Measurements from ENCODE around the gene AHDC1.
"Not testable (repeated sequence)": the region's sequence is repeated elsewhere in the genome, so short reads cannot be mapped to it uniquely, and the experiment has no call there.

AHDC1 gene

DNA sequence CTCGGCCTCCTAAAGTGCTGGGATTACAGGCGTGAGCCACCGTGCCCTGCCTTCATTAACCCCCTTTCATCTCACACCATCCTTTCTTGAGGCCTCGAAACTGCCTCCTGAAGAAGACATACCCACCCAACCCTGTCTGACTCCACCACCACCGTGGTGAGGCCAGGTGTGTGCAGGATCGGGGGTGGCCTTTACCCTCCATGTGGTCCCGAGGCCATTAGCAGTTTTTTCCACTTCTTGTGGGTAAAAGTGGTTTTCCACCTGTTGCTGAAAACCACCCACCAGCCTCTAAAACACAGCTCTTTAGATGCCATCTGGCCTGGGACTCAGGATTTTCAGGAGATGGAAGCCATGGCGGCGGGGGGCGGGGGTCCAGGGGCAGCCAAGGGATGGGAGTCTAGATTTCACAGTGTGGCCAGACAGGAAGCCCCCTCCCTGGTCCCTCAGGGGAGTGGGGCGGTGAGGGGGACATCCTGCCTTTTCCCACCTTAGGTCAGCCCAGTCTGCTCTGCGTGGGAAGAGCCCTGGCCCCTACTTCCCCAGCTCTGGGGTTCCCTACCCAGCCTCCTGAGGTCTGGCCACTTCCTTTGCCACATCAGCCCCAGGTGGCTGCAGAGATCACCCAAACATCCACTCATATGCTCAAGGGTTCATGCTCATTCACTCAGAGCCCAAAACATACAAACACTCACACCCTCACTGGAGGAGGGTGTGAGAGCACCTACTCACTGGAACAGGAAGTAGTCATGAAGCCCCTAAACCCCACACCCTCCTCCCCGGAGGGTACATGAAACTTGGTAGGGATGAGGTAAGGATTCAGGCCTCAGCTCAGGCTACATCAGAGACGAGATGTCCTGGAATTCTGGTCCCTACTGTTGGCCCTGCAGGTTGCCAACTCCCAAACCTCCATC, 28.7 kb upstream of the AHDC1 start:
- no peak for DNase-seq

DNA sequence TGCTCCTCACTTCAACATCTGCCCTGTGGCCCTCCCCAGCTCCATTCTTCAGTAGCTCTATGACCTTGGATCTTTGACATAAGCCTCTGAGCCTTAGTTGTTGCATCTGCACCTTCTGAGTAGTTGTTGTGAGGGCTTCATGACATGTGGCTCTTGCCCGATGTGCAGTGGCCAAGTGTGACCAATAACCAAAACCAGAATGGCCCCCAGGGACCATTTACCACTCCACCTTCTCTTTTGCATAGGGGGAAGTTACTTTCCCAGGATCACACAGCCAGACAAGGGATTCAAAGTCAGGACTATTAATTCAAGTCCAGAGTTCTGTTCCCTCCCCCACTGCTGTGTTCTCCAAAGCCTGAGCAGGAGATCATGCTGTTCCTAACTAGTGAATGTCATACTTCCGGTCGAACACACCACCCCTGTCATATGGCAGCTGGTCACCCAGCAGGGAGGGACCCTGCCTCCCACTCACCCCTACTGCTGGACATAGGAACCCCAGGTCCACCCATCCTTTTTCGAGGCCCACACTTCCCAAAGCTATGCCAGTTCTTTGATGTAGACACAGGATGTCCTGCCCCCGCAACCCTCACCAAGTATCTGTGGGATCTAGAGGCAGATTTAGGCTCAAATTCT, 27.0 kb upstream of the AHDC1 start:
- DNase-seq = no peak

DNA sequence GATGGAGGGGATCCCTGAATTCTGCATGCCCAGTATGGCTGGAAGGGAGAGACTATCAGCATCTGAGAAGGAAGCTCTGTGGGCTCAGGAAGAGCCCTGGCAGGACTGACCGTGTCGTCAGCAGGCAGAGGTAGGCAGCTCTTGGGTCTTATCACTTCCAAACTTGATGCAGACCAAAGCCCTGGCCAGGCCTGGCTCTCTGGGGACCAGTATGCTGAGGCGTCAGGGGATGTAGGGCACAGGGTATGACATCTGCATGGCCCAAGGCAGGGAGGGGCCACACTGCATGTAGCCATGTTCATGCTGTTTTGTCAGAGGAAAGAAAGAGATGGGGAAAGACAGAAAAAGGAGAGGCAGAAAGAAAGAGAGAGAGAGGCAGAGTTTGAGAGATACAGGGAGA, 24.8 kb upstream of the AHDC1 start:
- DNase-seq = no peak

DNA sequence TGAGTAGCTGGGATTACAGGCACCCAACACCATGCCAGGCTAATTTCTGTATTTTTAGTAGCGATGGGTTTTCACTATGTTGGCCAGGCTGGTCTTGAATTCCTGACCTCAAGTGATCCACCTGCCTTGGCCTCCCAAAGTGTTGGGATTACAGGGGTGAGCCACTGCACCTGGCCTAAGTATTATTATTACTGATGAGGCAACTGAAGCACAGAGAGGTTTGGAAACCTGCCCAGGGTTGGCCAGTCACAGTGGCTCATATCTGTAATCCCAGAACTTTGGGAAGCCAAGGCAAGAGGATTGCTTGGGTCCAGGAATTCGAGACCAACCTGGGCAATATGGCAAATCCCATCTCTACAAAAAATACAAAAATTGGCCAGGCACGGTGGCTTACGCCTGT, 23.8 kb upstream of the AHDC1 start:
- not testable (repeated sequence) for DNase-seq

GRCh38 chr1:27627061-27627460, 23.1 kb upstream of the AHDC1 start:
- no peak for DNase-seq

DNA sequence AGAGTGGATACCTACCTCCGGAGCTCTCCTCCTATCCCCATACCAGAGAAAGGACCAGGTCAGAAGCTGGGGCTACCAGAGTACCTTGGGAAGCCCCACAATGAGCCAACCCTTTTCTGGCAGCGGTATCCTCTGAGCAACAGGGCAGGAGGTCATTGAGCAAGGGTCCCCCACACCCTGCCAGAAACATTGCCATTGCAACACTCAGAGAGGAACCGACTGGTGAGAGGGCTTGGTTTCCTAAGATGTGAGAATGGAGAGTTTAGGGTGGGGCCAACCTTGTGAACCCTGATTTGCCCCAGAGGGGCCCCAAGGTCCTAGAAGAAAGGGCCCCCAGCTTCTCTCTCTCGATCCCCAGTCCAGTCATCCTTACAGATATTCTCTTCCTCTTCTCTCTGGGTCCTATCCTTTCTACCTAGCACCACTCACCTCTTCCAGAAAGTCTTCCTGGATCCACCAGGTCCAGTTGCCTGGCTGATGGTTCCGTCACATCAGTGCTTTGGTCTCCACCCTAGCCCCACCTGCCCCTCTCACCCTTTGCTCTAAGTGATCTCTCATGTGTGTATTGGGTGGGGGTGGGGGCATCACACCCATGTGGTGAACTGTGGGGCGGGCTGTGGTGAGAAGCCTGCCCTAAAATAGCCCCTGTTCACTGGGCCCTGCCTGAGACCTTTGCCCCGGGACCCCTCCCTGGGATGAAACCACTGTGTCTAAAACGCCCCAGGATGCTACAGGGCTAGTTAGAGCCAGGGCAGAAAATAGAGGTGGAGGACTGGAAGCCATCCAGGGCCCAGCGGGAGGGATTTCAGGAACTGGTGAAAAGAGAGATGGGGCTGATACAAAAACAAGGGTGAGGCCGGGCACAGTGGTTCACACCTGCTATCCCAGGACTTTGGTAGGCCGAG, 22.3 kb upstream of the AHDC1 start:
- DNase-seq = no peak

DNA sequence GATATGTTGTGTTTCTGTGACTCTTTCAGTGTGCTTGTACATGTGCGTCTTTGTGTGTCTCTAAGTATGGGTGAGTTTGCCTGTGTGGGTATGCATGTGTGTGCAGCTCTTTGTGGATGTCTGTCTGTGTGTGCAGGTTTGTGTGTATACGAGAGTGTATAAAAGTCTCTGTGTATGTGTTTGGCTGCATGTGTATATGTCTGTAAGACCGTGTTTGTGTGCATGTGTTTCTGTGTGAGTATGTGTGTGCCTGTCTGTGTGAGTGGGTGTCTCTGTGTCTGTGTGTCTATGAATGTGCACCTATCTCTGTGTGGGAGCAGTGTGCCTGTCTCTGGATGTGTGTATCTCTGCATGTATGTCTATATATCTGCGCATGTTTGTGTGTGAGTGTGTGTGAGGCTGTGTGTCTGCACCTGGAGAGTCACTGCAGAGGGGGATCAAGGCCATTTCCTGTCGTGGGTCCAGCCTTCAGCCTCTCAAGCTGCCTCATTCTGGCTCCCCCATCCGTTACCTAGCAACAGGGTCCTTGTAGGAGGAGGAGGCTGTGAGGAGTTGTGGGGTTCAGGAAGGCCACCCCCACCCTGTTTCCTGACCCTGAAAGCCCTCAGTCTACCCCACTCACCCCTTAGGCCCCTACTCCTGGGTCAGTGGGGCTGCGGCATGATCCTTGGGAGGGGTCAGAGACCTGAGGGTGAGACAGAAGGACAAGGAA, 20.7 kb upstream of the AHDC1 start:
- DNase-seq = peak; percentile 28

DNA sequence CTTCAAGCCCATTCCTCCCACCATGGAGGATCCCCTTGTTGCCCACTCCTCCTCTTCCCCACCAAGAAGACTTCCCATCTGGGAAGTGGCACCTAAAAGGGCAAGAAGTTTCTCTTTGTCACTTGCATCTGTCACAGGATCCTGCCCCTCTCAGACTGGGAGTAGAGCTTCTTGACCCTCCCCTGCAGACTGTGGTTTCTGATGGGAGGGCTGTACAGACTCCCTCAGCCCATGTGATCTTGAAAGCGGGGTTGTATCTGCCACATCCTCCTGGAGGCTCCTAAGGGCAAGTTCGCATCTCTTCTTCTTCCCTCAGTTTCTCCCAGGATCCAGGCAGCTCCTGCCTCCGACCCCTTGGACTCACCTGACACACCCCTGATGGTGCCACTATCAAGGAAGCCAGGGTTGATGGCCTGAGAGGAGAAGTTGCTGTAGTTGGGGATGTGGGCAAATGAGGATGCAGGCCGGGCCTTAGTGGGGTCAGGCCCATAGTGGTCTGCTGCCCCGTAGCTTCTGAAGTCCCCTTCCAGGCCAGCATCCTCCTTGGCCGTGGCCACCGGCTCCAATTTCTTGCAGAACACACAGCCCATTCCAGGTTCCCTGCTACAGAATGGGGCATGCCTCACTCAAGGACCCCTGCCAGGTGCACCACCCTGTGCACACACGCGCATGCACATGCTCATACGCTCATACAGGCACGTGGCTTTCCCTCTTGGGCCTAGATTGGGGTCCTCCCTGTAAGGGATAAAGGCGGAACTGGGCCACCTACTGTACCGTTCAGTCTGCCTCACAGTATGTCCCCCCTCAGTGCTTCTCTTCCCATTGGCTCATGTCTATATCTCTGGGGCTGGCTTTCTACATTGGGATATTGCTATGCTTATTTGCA, 19.6 kb upstream of the AHDC1 start:
- DNase-seq = no peak

DNA sequence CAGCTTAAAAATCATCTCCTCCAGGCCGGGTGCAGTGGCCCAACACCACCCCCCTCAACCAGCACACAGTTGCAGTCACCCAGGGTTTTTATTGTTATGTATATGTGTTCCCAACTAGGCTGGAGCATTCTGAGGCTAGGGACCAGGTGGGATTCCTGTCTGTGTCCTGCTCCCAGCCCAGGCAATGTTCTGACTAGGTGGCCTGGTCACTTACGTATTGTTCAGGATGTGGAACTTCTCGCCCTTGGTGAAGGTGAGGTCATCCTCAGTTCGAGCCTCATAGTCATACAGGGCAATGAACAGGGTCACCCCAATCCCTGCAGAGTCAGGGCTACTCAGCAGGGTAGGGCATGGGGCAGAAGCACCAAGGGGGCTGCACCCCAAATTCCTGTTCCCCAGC, 18.9 kb upstream of the AHDC1 start:
- DNase-seq = no peak

- no peak for DNase-seq
These were observed 17.3 kb upstream of the AHDC1 start for GRCh38 chr1:27621051-27621920.

- not testable (repeated sequence) for DNase-seq
These were observed 16.0 kb upstream of the AHDC1 start for GRCh38 chr1:27619782-27620438.

- DNase-seq = no peak
These were observed 14.6 kb upstream of the AHDC1 start for GRCh38 chr1:27618341-27619082.

- DNase-seq = no peak
These were observed 13.5 kb upstream of the AHDC1 start for GRCh38 chr1:27617420-27617819.

GRCh38 chr1:27616441-27616840, 12.5 kb upstream of the AHDC1 start:
- DNase-seq = no peak

- DNase-seq = no peak
These were observed 11.6 kb upstream of the AHDC1 start for GRCh38 chr1:27615346-27616192.

DNA sequence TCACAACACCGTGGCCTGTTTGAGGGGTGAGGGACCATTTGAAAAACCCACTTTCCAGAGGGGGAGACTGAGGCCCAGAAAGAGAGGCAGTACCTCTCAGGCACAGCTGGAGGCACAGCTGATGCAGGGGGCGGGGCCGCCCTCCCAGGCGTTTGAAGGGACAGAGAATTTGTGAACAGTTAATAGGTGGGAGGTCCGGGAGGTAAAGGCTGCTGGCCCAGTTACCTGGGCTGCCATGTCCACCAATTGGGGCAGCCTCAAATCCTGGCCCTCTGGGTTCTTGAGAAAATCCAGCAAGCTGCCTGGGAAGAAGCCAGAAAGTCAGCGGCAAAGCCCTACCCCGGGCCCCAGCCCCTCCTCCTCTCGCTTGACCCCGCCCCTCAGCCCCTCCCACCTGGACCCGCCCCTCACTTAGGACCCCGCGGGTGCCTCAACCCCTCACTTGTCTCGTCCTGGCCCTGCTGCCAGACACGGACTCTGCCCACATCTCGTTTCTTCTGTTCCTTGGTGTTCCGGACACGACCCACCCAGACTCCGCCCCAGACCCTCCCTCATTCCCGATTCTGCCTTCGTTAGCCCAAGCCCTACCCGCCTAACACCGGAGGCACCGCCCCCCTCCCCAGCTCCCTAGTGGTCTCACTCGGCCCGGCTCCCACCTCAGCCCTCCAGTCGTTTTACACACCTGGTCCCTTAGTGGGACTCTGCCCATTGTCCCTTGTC, 10.8 kb upstream of the AHDC1 start:
- DNase-seq = no peak

DNA sequence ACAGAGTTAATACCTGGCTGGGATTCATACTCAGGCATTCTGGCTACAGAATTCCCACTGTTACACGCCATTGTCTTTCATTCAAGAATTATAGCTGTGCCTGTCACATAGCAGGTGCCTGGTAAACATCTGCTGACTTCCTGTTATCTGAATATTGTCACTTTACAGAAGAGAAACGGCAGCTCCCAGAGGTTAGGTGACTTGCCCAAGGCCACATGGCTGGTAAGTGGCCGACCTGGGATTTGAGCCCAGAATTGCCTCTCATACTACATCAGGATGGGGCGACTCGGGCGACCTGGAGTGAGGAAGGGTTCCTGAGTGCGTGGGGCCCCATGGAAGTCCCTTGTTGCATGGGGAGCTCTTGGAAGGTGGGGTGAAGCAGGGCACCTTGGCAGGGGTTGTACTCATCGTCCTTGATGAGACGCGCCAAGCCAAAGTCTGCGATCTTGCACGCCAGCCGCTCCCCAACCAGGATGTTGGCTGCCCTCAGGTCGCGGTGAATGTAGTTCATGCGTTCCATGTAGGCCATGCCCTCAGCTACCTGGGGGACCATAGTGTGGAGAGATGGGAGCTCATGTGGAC, 10.2 kb upstream of the AHDC1 start:
- no peak for DNase-seq
